ENCODE measurements around the gene LTN1. TPM values are rescaled to one million over a fixed set of nuclear protein-coding genes. Genes with fewer than 3 reads are reported as not detected.

Gene LTN1
- total RNA-seq, 1 experiment from 2014 or later, result 8.7 TPM

GRCh38 chr21:28961927-28962326 is 30.8 kb downstream of the LTN1 start:
- H3K9me3 ChIP-seq (ENCODE audit: control insufficient read depth in 1 of 2, insufficient read depth in 1 of 2, low read depth in 1 of 2, low read length in 2 of 2), result no peaks in the 10 kb centered on the region
- POLR2A ChIA-PET, result no interaction called here
- peaks cover 27 to 28% of the 10 kb centered on the region in 2 experiments for H3K36me3 ChIP-seq (ENCODE audit: control insufficient read depth in 1 of 2, insufficient read depth in 2 of 2, low read length in 2 of 2)

GRCh38 chr21:28960245-28960644 is 32.4 kb downstream of the LTN1 start:
- Histone ChIP-seq H3K4me3 (replicated peaks in 1 of 2; ENCODE audit: low read depth in 1 of 2, low read length in 2 of 2) (no peak overlapping the region), H3K79me2 (ENCODE audit: insufficient read depth, low read length) (no peaks in the 10 kb centered on the region; the same call in 1 of the 2 replicates), H3K27ac (ENCODE audit: low read depth, low read length) (no peak overlapping the region), H3K9ac (ENCODE audit: low read length) (no peak overlapping the region), H4K20me1 (ENCODE audit: insufficient read depth) (no peaks in the 10 kb centered on the region), H3K36me3 (ENCODE audit: control insufficient read depth in 1 of 2, insufficient read depth in 2 of 2, low read length in 2 of 2) (peaks cover 18 to 30% of the 10 kb centered on the region in 2 experiments), H3K4me1 (ENCODE audit: control insufficient read depth in 1 of 2, insufficient read depth in 2 of 2, low read length in 2 of 2) (peaks cover 5 to 8% of the 10 kb centered on the region in 2 experiments), H3K9me3 (ENCODE audit: control insufficient read depth in 1 of 2, insufficient read depth in 1 of 2, low read depth in 1 of 2, low read length in 2 of 2) (no peaks in the 10 kb centered on the region), H2AFZ (ENCODE audit: low read depth, low read length, poor library complexity, severe bottlenecking) (no peak overlapping the region), H3K4me2 (ENCODE audit: low read length) (no peak overlapping the region), H3K9me2 (ENCODE audit: insufficient read depth) (no peaks in the 10 kb centered on the region), H3K27me3 (ENCODE audit: insufficient read depth, low read length) (no peaks in the 10 kb centered on the region)
- ChIA-PET POLR2A (no interaction called here), CTCF (no interaction called here), RAD21 (ENCODE audit: low non-redundant PET in 1 of 2, low total read pairs in 2 of 2, uncharacterized antibody in 2 of 2, unreplicated experiment in 2 of 2) (no interaction called here)
- ATAC-seq, result no peak
- DNase-seq (ENCODE audit: low read depth, low spot score), result no peak
- intact Hi-C loops (cut with micrococcal nuclease), result no loop called here
- BruUV-seq (replicated peaks), result no TSS peak
- no peak for TF ChIP-seq EZH2 (IDR thresholded peaks at IDR 0.05)
- TF ChIP-seq CBX3 (IDR thresholded peaks at IDR 0.05; ENCODE audit: low read depth), result no peak
- TF ChIP-seq CEBPB (IDR thresholded peaks at IDR 0.05; ENCODE audit: low read depth), result no peak
- no peak for TF ChIP-seq SIN3A (IDR thresholded peaks at IDR 0.05; ENCODE audit: low read depth)
- no peak for TF ChIP-seq SP1 (IDR thresholded peaks at IDR 0.05; ENCODE audit: low read depth)
- no peak for TF ChIP-seq RAD21 (IDR thresholded peaks at IDR 0.05; ENCODE audit: low read depth)
- TF ChIP-seq TCF7L2 (IDR thresholded peaks at IDR 0.05; ENCODE audit: borderline replicate concordance, extremely low read depth, insufficient read depth, insufficient read length), result no peak
- no peak for TF ChIP-seq ZNF274 (IDR thresholded peaks at IDR 0.05; ENCODE audit: low read depth, low read length)
- TF ChIP-seq ATF3 (IDR thresholded peaks at IDR 0.05), result no peak
- TF ChIP-seq SRF (IDR thresholded peaks at IDR 0.05; ENCODE audit: low read depth), result no peak
- no peak for TF ChIP-seq REST (IDR thresholded peaks at IDR 0.05; ENCODE audit: low read depth)
- no peak for TF ChIP-seq EZH2phosphoT487 (IDR thresholded peaks at IDR 0.05; ENCODE audit: borderline replicate concordance)
- no peak for TF ChIP-seq ZFX (IDR thresholded peaks at IDR 0.05)
- TF ChIP-seq JUND (IDR thresholded peaks at IDR 0.05), result no peak
- no peak for TF ChIP-seq MAX (IDR thresholded peaks at IDR 0.05)
- TF ChIP-seq YY1 (IDR thresholded peaks at IDR 0.05; ENCODE audit: extremely low read depth, insufficient replicate concordance, low read depth, low read length), result no peak

More at GRCh38 chr21:28961927-28962326, 30.8 kb downstream of the LTN1 start:
- Histone ChIP-seq H3K4me1 (ENCODE audit: control insufficient read depth in 1 of 2, insufficient read depth in 2 of 2, low read length in 2 of 2) (peaks cover 5 to 8% of the 10 kb centered on the region in 2 experiments), H3K9ac (ENCODE audit: low read length) (no peak overlapping the region), H4K20me1 (ENCODE audit: insufficient read depth) (no peaks in the 10 kb centered on the region; the same call in 1 of the 2 replicates), H3K27me3 (ENCODE audit: insufficient read depth, low read length) (no peaks in the 10 kb centered on the region), H2AFZ (ENCODE audit: low read depth, low read length, poor library complexity, severe bottlenecking) (no peak overlapping the region), H3K79me2 (ENCODE audit: insufficient read depth, low read length) (no peaks in the 10 kb centered on the region; the same call in 1 of the 2 replicates), H3K9me2 (ENCODE audit: insufficient read depth) (no peaks in the 10 kb centered on the region), H3K4me3 (replicated peaks in 1 of 2; ENCODE audit: low read depth in 1 of 2, low read length in 2 of 2) (no peak overlapping the region), H3K27ac (ENCODE audit: low read depth, low read length) (no peak overlapping the region), H3K4me2 (ENCODE audit: low read length) (no peak overlapping the region)
- intact Hi-C loops (cut with micrococcal nuclease), result no loop called here
- TF ChIP-seq SIN3A (IDR thresholded peaks at IDR 0.05; ENCODE audit: low read depth) (no peak), RAD21 (IDR thresholded peaks at IDR 0.05; ENCODE audit: low read depth) (no peak), ATF3 (IDR thresholded peaks at IDR 0.05) (no peak), POLR2AphosphoS5 (IDR thresholded peaks at IDR 0.05; ENCODE audit: low read depth, low read length) (no peak), EZH2 (IDR thresholded peaks at IDR 0.05) (no peak), ZNF274 (IDR thresholded peaks at IDR 0.05; ENCODE audit: low read depth, low read length) (no peak), CBX3 (IDR thresholded peaks at IDR 0.05; ENCODE audit: low read depth) (no peak), JUND (IDR thresholded peaks at IDR 0.05) (no peak), YY1 (IDR thresholded peaks at IDR 0.05; ENCODE audit: extremely low read depth, insufficient replicate concordance, low read depth, low read length) (no peak)
- ATAC-seq, result no peak
- CTCF ChIA-PET, result no interaction called here
- BruUV-seq (replicated peaks), result no TSS peak
- DNase-seq (ENCODE audit: low read depth, low spot score), result no peak
- RAD21 ChIA-PET (ENCODE audit: low non-redundant PET in 1 of 2, low total read pairs in 2 of 2, uncharacterized antibody in 2 of 2, unreplicated experiment in 2 of 2), result no interaction called here

Data from HCT116 (cell line).